ENCODE measurements around the gene ANKRD34A. TPM values are rescaled to one million over a fixed set of nuclear protein-coding genes. Genes with fewer than 3 reads are reported as not detected.

ANKRD34A gene
- total RNA-seq, 2 donors from 2014 or later, result 1.6 to 2.4 TPM

- Histone ChIP-seq H3K9me3 (no peaks in the 10 kb centered on the region), H3K4me1 (replicated peaks) (peaks cover 17% of the 10 kb centered on the region), H3K4me3 (no peak overlapping the region), H3K36me3 (no peaks in the 10 kb centered on the region), H3K27me3 (replicated peaks; ENCODE audit: insufficient read depth) (no peaks in the 10 kb centered on the region), H3K27ac (peak overlapping the region; percentile 88 to 90)
- no peak for DNase-seq (ENCODE audit: low spot score)
- intact Hi-C loops (cut with DNase I), result loop anchor here (2.0 kb wide), 1 partner anchor 30 kb away; no protein-coding TSS in a partner anchor
- TF ChIP-seq POLR2A (IDR thresholded peaks at IDR 0.05), result no peak
- TF ChIP-seq CTCF (IDR thresholded peaks at IDR 0.05), result no peak
- TF ChIP-seq POLR2AphosphoS5 (IDR thresholded peaks at IDR 0.05), result no peak
Observed at GRCh38 chr1:145978471-145978853, 14.1 kb upstream of the ANKRD34A start.

GRCh38 chr1:145977486-145978470 is 13.4 kb upstream of the ANKRD34A start:
- peaks cover 17% of the 10 kb centered on the region for H3K4me1 ChIP-seq (replicated peaks)
- WGBS, result 19% methylated on average over 9 of the region's 9 CpGs
- DNase-seq (ENCODE audit: low spot score), result peak; percentile 87

GRCh38 chr1:145977016-145977415 is 12.6 kb upstream of the ANKRD34A start:
- peaks cover 17% of the 10 kb centered on the region for H3K4me1 ChIP-seq (replicated peaks)
- DNase-seq (ENCODE audit: low spot score), result no peak
- H3K36me3 ChIP-seq, result no peaks in the 10 kb centered on the region
- peak overlapping the region; percentile 88 to 90 for H3K27ac ChIP-seq
- H3K9me3 ChIP-seq, result no peaks in the 10 kb centered on the region
- intact Hi-C loops (cut with DNase I), result no loop called here
- H3K27me3 ChIP-seq (replicated peaks; ENCODE audit: insufficient read depth), result no peaks in the 10 kb centered on the region
- no peak for TF ChIP-seq CTCF (IDR thresholded peaks at IDR 0.05)
- TF ChIP-seq POLR2A (IDR thresholded peaks at IDR 0.05), result no peak
- no peak for TF ChIP-seq POLR2AphosphoS5 (IDR thresholded peaks at IDR 0.05)
- 76% methylated on average over 5 of the region's 5 CpGs for WGBS
- no peak overlapping the region for H3K4me3 ChIP-seq

More at GRCh38 chr1:145977486-145978470, 13.4 kb upstream of the ANKRD34A start:
- no peaks in the 10 kb centered on the region for H3K27me3 ChIP-seq (replicated peaks; ENCODE audit: insufficient read depth)
- H3K27ac ChIP-seq, result peak overlapping the region; percentile 88 to 90
- intact Hi-C loops (cut with DNase I), result loop anchor here (2.0 kb wide), 1 partner anchor 31 kb away; no protein-coding TSS in a partner anchor
- no peaks in the 10 kb centered on the region for H3K9me3 ChIP-seq
- H3K4me3 ChIP-seq, result no peak overlapping the region
- no peaks in the 10 kb centered on the region for H3K36me3 ChIP-seq
- TF ChIP-seq POLR2A (IDR thresholded peaks at IDR 0.05) (no peak), POLR2AphosphoS5 (IDR thresholded peaks at IDR 0.05) (peak; percentile 90), CTCF (IDR thresholded peaks at IDR 0.05) (peak; percentile 68 to 95 (median 93))

- intact Hi-C loops (cut with DNase I), result no loop called here
- no peak overlapping the region for H3K27ac ChIP-seq
- WGBS, result 84% methylated on average over 4 of the region's 4 CpGs
- no peak for TF ChIP-seq POLR2A (IDR thresholded peaks at IDR 0.05)
- TF ChIP-seq POLR2AphosphoS5 (IDR thresholded peaks at IDR 0.05), result no peak
- no peak for TF ChIP-seq CTCF (IDR thresholded peaks at IDR 0.05)
- no peak for DNase-seq (ENCODE audit: low spot score)
- H3K27me3 ChIP-seq (replicated peaks; ENCODE audit: insufficient read depth), result no peaks in the 10 kb centered on the region
- no peaks in the 10 kb centered on the region for H3K9me3 ChIP-seq
- H3K4me1 ChIP-seq (replicated peaks), result peaks cover 17% of the 10 kb centered on the region
- no peak overlapping the region for H3K4me3 ChIP-seq
- no peaks in the 10 kb centered on the region for H3K36me3 ChIP-seq
Observed at GRCh38 chr1:145975216-145975615, 10.8 kb upstream of the ANKRD34A start.
